Naive thymus-derived CD4-positive, alpha-beta T cell (primary cell): ENCODE data around the gene IL4R. TPM values are rescaled to one million over a fixed set of nuclear protein-coding genes. Genes with fewer than 3 reads are reported as not detected.
"Not testable (repeated sequence)": the region's sequence is repeated elsewhere in the genome, so short reads cannot be mapped to it uniquely, and the experiment has no call there.

Experiments used
- ATAC-seq: fragments of 150-1000 bp; cut with Tn5 transposase; 2 replicates; pipeline ENCODE4 v1.10.0; 2021; ENCODE audit warnings: mild to moderate bottlenecking, moderate library complexity
- CTCF ChIA-PET: fragments of 350-600 bp; sonication (Branson Sonifier 250); formaldehyde crosslinking; loops from one replicate; lab custom pipeline; 2021; ENCODE audit warnings: antibody characterized with exemption; lab: Charles Lee
- POLR2A ChIA-PET: fragments of 350-600 bp; sonication (Branson Sonifier 250); formaldehyde crosslinking; loops from one replicate; lab custom pipeline; 2021; ENCODE audit warnings: antibody characterized with exemption, inconsistent platforms; lab: Charles Lee
- DNase-seq, 9 donors: peaks; one replicate each; pipeline versions ENCODE4 v3.0.0 to v3.0.0-alpha.2; 2020 to 2022; ENCODE audit warnings: mixed read lengths in 1 of 9
- H3K27ac ChIP-seq: one replicate; pipeline ENCODE4 v1.7.0; 2013; ENCODE audit warnings: mild to moderate bottlenecking, low read depth, low read length, moderate library complexity
- H3K27me3 ChIP-seq, 2 donors: one replicate each; pipeline ENCODE4 v1.7.0; 2013; ENCODE audit warnings: low read length in 2 of 2, mild to moderate bottlenecking in 2 of 2, moderate library complexity in 2 of 2; ENCODE audit not compliant: control insufficient read depth in 2 of 2, insufficient read depth in 2 of 2
- H3K36me3 ChIP-seq, 3 experiments: 1 replicate in 2 of 3; 2 replicates in 1 of 3; pipeline ENCODE4 v1.7.0; 2013; ENCODE audit warnings: low read length in 3 of 3, mild to moderate bottlenecking in 3 of 3, moderate library complexity in 1 of 3; ENCODE audit not compliant: insufficient read depth in 3 of 3, control insufficient read depth in 2 of 3
- H3K4me1 ChIP-seq, 2 donors: one replicate each; pipeline ENCODE4 v1.7.0; 2013; ENCODE audit warnings: low read length in 2 of 2, mild to moderate bottlenecking in 2 of 2, moderate library complexity in 1 of 2; ENCODE audit not compliant: control insufficient read depth in 2 of 2, insufficient read depth in 2 of 2
- H3K4me3 ChIP-seq: 2 replicates; pipeline ENCODE4 v1.7.0; 2013; ENCODE audit warnings: mild to moderate bottlenecking, low read length
- H3K9me3 ChIP-seq, 3 experiments: 1 replicate in 2 of 3; 2 replicates in 1 of 3; pipeline ENCODE4 v1.7.0; 2013; ENCODE audit warnings: low read length in 3 of 3; ENCODE audit not compliant: control insufficient read depth in 2 of 3
- H3K27ac Mint-ChIP-seq, 9 donors: one replicate each; pipeline ENCODE4 v1.8.0; 2020 to 2022; ENCODE audit warnings: mixed read lengths in 9 of 9, mild to moderate bottlenecking in 8 of 9, moderate library complexity in 5 of 9, inconsistent platforms in 2 of 9
- H3K27me3 Mint-ChIP-seq, 5 donors: one replicate each; pipeline ENCODE4 v1.8.0; 2021 to 2022; ENCODE audit warnings: mixed read lengths in 5 of 5, mild to moderate bottlenecking in 1 of 5
- H3K36me3 Mint-ChIP-seq, 5 donors: one replicate each; pipeline ENCODE4 v1.8.0; 2020 to 2022; ENCODE audit warnings: mixed read lengths in 5 of 5, mild to moderate bottlenecking in 3 of 5, inconsistent platforms in 1 of 5
- H3K4me1 Mint-ChIP-seq, 7 donors: one replicate each; pipeline ENCODE4 v1.8.0; 2020 to 2022; ENCODE audit warnings: mixed read lengths in 7 of 7, mild to moderate bottlenecking in 3 of 7, inconsistent platforms in 1 of 7
- H3K4me3 Mint-ChIP-seq, 10 donors: one replicate each; pipeline ENCODE4 v1.8.0; 2020 to 2022; ENCODE audit warnings: mild to moderate bottlenecking in 10 of 10, mixed read lengths in 10 of 10, moderate library complexity in 6 of 10, inconsistent platforms in 2 of 10
- H3K9me3 Mint-ChIP-seq, 11 donors: one replicate each; pipeline ENCODE4 v1.8.0; 2020 to 2022; ENCODE audit warnings: mixed read lengths in 11 of 11, mild to moderate bottlenecking in 4 of 11, inconsistent platforms in 1 of 11, moderate library complexity in 1 of 11
- intact Hi-C, 2 donors: fragments of 100-400 bp; cut with micrococcal nuclease; formaldehyde crosslinking; loops; one replicate each; pipeline ENCODE4 v1.15.1; 2023
- polyA plus RNA-seq, 2 donors: library from polyadenylated mRNA; unstranded; fragments of 300-500 nt; fragmentation: Illumina TruSeq; gene quantifications; one replicate each; pipeline ENCODE4 v1.2.3, GENCODE V29; 2021
- total RNA-seq, 6 experiments: library from RNA in 5 of 6; stranded (reverse) in 5 of 6; gene quantifications; 1 replicate in 5 of 6; 2 replicates in 1 of 6; pipeline ENCODE4 v1.2.3 and lab custom pipeline; 2021 to 2026

Gene IL4R
- total and polyA plus RNA-seq, 7 experiments from 2014 or later: 99.8 to 498 (median 176) TPM

DNA sequence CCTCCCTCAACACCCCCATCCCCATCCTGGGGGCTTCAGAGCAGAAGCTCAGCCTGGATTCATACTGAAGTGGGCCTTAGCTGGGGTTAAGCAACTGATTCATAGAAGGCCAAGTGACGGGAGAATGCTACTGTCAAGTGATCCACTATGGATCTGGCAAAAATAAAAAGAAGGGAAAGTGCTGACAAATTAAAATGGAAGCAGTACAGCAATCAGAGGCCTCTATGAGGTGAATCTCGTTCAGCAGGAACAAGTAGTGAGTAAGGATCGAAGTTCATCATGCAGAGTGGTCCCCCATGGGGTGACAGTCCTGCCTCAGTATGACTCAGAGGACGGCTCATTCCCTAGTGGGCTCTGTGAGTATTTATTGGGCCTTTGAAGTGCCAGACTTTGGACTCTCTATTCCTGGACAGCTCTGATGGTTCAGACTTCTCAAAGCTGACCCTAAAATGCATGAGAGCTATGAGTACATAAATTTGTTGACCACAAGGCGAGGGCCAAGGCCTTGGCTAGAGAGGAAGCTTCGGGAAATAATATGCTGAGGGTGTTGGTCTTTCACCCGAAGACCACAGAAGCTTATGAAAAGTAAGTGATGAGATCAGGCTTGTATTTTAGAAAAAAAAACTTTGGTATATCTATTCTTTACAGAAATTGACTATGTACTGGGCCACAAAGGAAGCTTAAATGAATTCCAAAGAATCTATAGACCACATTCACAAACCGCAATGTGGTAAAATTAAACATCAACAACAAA lies 39.9 kb upstream of the IL4R start:
- ChIA-PET POLR2A (interaction anchor here (0.7 to 2.9 kb wide), 21 partner anchors 8 to 127 kb away, joined by 3 to 19 read pairs (median 4); no protein-coding TSS in a partner anchor), CTCF (interaction anchor here (0.6 to 2.7 kb wide), 6 partner anchors 39 to 894 kb away, joined by 3 to 12 read pairs (median 4); no protein-coding TSS in a partner anchor)
- no peaks in the 10 kb centered on the region for H3K36me3 ChIP-seq
- Mint-ChIP-seq H3K4me3 (peak overlapping the region; percentile 49 to 88 (median 74)), H3K27me3 (peaks cover 0 to 4% (median 0%) of the 10 kb centered on the region in 5 donors), H3K27ac (peak overlapping the region; percentile 48 to 95 (median 88)), H3K4me1 (peaks cover 25 to 77% (median 65%) of the 10 kb centered on the region in 7 donors), H3K36me3 (peaks cover 0 to 7% (median 0%) of the 10 kb centered on the region in 5 donors), H3K9me3 (peaks cover 0 to 5% (median 0%) of the 10 kb centered on the region in 11 donors)
- intact Hi-C loops: loop anchor here (1.0 to 2.0 kb wide), 6 partner anchors 8 to 276 kb away; partner anchors contain the start of gene KATNIP (in 1 of the 2)
- peak overlapping the region; percentile 15 for H3K4me3 ChIP-seq
- H3K27ac ChIP-seq: peak overlapping the region; percentile 63
- peaks cover 9 to 30% of the 10 kb centered on the region in 2 donors for H3K4me1 ChIP-seq
- no peaks in the 10 kb centered on the region for H3K27me3 ChIP-seq
- peak in 7 of 9 donors; percentile 44 to 75 (median 56) for DNase-seq
- ATAC-seq: peak; percentile 79
- H3K9me3 ChIP-seq: no peaks in the 10 kb centered on the region

DNA sequence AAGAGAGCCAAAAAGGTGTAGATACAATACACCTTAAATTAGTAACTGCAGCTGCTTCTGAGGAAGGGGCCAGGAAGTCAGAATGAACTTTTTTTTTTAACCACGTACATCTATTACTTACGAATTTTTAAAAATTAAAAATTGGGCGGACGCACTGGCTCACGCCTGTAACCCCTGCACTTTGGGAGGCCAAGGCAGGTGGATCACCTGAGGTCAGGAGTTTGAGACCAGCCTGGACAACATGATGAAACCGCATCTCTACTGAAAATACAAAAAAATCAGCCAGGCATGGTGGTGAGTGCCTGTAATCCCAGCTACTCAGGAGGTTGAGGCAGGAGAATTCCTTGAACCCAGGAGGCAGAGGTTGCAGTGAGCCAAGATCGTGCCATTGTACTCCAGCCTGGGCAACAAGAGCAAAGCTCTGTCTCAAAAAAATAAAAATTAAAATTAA lies 39.3 kb upstream of the IL4R start:
- H3K4me3 ChIP-seq, H3K9me3 ChIP-seq, H3K36me3 Mint-ChIP-seq, ATAC-seq, H3K27me3 ChIP-seq, H3K27me3 Mint-ChIP-seq, H3K9me3 Mint-ChIP-seq, H3K36me3 ChIP-seq: not testable (repeated sequence)
- Histone ChIP-seq H3K27ac (peak overlapping the region; percentile 63), H3K4me1 (peaks cover 3 to 25% of the 10 kb centered on the region in 2 donors)
- ChIA-PET CTCF (interaction anchor here (0.6 to 2.7 kb wide), 5 partner anchors 39 to 893 kb away, joined by 3 to 12 read pairs (median 5); no protein-coding TSS in a partner anchor), POLR2A (interaction anchor here (0.7 to 2.9 kb wide), 17 partner anchors 8 to 127 kb away, joined by 3 to 19 read pairs (median 4); no protein-coding TSS in a partner anchor)
- H3K4me3 Mint-ChIP-seq: peak overlapping the region; percentile 49 to 88 (median 74)
- H3K4me1 Mint-ChIP-seq: peaks cover 25 to 72% (median 62%) of the 10 kb centered on the region in 7 donors
- intact Hi-C loops: loop anchor here (1.0 to 2.0 kb wide), 6 partner anchors 8 to 276 kb away; partner anchors contain the start of gene KATNIP (in 1 of the 2)
- peak overlapping the region; percentile 48 to 95 (median 88) for H3K27ac Mint-ChIP-seq
- DNase-seq: peak in 2 of 9 donors; percentile 21 to 44

DNA sequence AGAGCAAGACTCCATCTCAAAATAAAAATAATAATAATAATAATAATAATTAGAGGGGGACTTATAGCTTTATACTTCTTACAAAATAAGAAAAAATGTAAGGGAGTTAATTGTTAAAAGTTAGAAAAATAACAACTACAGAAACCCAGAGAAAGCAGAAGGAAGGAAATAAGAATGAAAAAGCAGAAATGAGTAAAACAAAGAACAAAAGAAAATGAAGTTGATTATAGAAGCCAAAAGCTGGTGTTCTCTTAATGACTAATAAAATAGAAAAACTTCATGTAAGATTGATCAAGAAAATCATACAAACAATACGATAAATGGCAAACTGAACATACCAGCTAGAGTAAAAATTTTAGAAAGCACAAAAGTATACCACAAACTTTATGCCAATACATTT lies 38.4 kb upstream of the IL4R start:
- Mint-ChIP-seq H3K9me3 (peaks cover 0 to 5% (median 0%) of the 10 kb centered on the region in 11 donors), H3K4me3 (no peak overlapping the region), H3K27me3 (peaks cover 0 to 4% (median 0%) of the 10 kb centered on the region in 5 donors), H3K36me3 (peaks cover 0 to 7% (median 0%) of the 10 kb centered on the region in 5 donors), H3K4me1 (peaks cover 25 to 63% (median 52%) of the 10 kb centered on the region in 7 donors), H3K27ac (peak overlapping the region in 6 of 9 donors; percentile 38 to 75 (median 48))
- ChIA-PET POLR2A (interaction anchor here (1.2 to 2.1 kb wide), 8 partner anchors 8 to 101 kb away, joined by 3 to 7 read pairs (median 5); no protein-coding TSS in a partner anchor), CTCF (interaction anchor here (0.6 to 2.7 kb wide), 3 partner anchors 40 to 173 kb away, joined by 3 to 12 read pairs (median 3); no protein-coding TSS in a partner anchor)
- Histone ChIP-seq H3K27me3 (no peaks in the 10 kb centered on the region), H3K36me3 (no peaks in the 10 kb centered on the region), H3K27ac (no peak overlapping the region), H3K9me3 (no peaks in the 10 kb centered on the region), H3K4me3 (no peak overlapping the region), H3K4me1 (peaks cover 0 to 25% of the 10 kb centered on the region in 2 donors)
- ATAC-seq (no peak), DNase-seq (no peak)
- intact Hi-C loops: loop anchor here (2.0 kb wide), 2 partner anchors 13 to 39 kb away; no protein-coding TSS in a partner anchor

DNA sequence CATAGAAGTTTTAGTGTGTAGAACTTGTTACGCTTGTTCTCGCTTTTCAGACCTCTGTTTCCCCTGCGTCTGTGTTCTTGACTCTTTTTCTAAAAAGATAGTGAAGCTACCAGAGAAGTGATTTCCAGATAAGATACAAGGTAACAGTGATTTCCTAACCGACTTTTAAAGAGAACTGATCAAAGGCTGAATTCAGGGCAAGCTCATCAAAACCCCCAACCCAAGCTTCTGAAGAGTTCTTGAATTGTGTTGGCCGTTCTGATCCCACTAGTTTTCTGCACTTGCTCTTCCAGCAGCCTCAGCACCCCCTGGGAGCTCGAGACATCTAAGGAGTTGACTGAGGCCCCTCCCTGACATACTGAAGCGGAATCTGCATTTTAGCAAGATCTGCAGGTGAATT lies 32.5 kb upstream of the IL4R start:
- DNase-seq (peak in 7 of 9 donors; percentile 26 to 59 (median 45)), ATAC-seq (peak; percentile 80)
- Mint-ChIP-seq H3K36me3 (peaks cover 0 to 31% (median under 1%) of the 10 kb centered on the region in 5 donors), H3K27ac (peak overlapping the region; percentile 84 to 96 (median 93)), H3K27me3 (peaks cover 0 to 4% (median 0%) of the 10 kb centered on the region in 5 donors), H3K4me3 (peak overlapping the region; percentile 72 to 90 (median 85)), H3K9me3 (peaks cover 0 to 4% (median 0%) of the 10 kb centered on the region in 11 donors), H3K4me1 (peaks cover 27 to 66% (median 52%) of the 10 kb centered on the region in 7 donors)
- Histone ChIP-seq H3K4me3 (peak overlapping the region; percentile 43), H3K36me3 (no peaks in the 10 kb centered on the region), H3K9me3 (no peaks in the 10 kb centered on the region), H3K27ac (peak overlapping the region; percentile 55), H3K4me1 (peaks cover 0 to 25% of the 10 kb centered on the region in 2 donors), H3K27me3 (no peaks in the 10 kb centered on the region)
- ChIA-PET CTCF (interaction anchor here (0.7 to 2.5 kb wide), 5 partner anchors 9 to 52 kb away, joined by 3 to 6 read pairs (median 4); partner anchors contain the start of gene NSMCE1), POLR2A (interaction anchor here (0.6 to 1.7 kb wide), 12 partner anchors 9 to 86 kb away, joined by 3 to 8 read pairs (median 5); no protein-coding TSS in a partner anchor)
- intact Hi-C loops: no loop called here

DNA sequence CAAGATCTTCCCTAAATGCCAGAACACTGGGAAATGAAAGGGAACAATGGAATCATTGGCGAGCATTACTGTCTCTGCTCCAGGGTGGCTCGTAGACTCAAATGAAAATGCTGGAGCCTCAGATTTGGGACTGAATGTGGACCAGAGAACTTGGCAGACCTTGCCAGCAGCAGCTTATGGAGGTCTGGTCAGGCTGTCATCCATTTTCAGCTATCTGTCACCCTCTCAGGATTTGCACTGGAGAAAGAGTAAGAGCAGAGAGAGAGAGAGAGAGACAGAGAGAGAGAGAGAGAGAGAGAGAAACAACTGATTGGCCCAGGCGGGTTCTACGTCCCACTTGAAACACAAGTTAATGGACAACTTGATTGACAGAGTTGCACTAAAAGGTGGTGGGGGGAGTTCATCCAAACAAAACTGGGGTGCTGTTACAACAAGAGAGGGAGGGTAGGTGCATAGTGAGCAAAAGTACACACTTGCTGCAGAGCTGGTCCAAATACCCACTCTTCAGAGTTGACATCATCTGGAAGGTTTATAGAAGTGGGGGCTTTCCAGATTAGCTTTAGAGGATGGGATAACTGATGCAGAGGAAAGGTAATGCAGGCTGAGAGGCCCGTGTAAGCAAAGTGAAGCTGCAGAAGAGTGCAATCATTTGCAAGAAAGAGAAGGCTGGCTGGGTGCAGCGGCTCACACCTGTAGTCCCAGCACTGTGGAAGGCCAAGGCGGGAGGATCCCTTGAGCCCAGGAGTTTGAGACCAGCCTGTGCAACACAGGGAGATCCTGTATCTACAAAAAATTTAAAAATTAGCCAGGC lies 28.7 kb upstream of the IL4R start:
- no peak for DNase-seq
- Histone ChIP-seq H3K27me3 (no peaks in the 10 kb centered on the region), H3K4me3 (no peak overlapping the region), H3K27ac (no peak overlapping the region), H3K4me1 (peaks cover 0 to 39% of the 10 kb centered on the region in 2 donors), H3K36me3 (no peaks in the 10 kb centered on the region), H3K9me3 (no peaks in the 10 kb centered on the region)
- H3K4me1 Mint-ChIP-seq: peaks cover 41 to 89% (median 79%) of the 10 kb centered on the region in 7 donors
- intact Hi-C loops: no loop called here
- POLR2A ChIA-PET: interaction anchor here (0.7 to 1.9 kb wide), 9 partner anchors 10 to 102 kb away, joined by 3 to 7 read pairs (median 3); no protein-coding TSS in a partner anchor
- H3K27me3 Mint-ChIP-seq: no peaks in the 10 kb centered on the region
- H3K27ac Mint-ChIP-seq: peak overlapping the region; percentile 9 to 95 (median 75)
- H3K9me3 Mint-ChIP-seq: peaks cover 0 to 6% (median 0%) of the 10 kb centered on the region in 11 donors
- ATAC-seq: no peak
- H3K4me3 Mint-ChIP-seq: peak overlapping the region in 4 of 10 donors; percentile 22 to 62 (median 34)
- CTCF ChIA-PET: interaction anchor here (0.7 kb wide), 1 partner anchor 50 kb away, joined by 3 read pairs; no protein-coding TSS in a partner anchor
- peaks cover 0 to 55% (median 9%) of the 10 kb centered on the region in 5 donors for H3K36me3 Mint-ChIP-seq
